PC-3 (cell line): ENCODE results near the gene ADAMTSL1. TPM values are rescaled to one million over a fixed set of nuclear protein-coding genes. Genes with fewer than 3 reads are reported as not detected.
A peak's percentile ranks its signal among the peaks of the same experiment; 100 is the strongest.

Source experiments
- ATAC-seq: fragments of 200-7000 bp; cut with Tn5 transposase; 2 replicates; pipeline ENCODE4 v1.9.1; 2020; ENCODE audit warnings: mild to moderate bottlenecking, moderate library complexity
- BruUV-seq: library from RNA; stranded (reverse); fragments of 400-500 nt; replicated peaks from 2 replicates; lab custom pipeline; 2021; lab: Mats Ljungman, UMichigan
- CTCF ChIA-PET: fragments of 300-600 bp; sonication (Branson Sonifier 250); formaldehyde crosslinking; loops from one replicate; lab custom pipeline; 2022; ENCODE audit warnings: antibody characterized with exemption; lab: Charles Lee
- POLR2A ChIA-PET: fragments of 300-600 bp; sonication (Branson Sonifier 250); formaldehyde crosslinking; loops from one replicate; lab custom pipeline; 2022; ENCODE audit warnings: antibody characterized with exemption; ENCODE audit not compliant: unreplicated experiment; lab: Charles Lee
- DNase-seq: peaks from one replicate; pipeline ENCODE4 v3.0.0-alpha.2; 2015
- H2AFZ ChIP-seq: fragments of 300-600 bp; sonication (generic); 2 replicates; pipeline ENCODE4 v1.6.0; 2016; ENCODE audit warnings: antibody characterized with exemption, low read length
- H3F3A ChIP-seq: fragments of 300-600 bp; sonication (generic); one replicate; pipeline ENCODE4 v1.6.0; 2017; ENCODE audit warnings: antibody characterized with exemption, low read length, control low read depth, mild to moderate bottlenecking; ENCODE audit not compliant: unreplicated experiment
- H3K27ac ChIP-seq: fragments of 300-600 bp; sonication (generic); 2 replicates; pipeline ENCODE4 v1.5.1; 2016; ENCODE audit warnings: mild to moderate bottlenecking, low read length
- H3K27me3 ChIP-seq: fragments of 300-600 bp; sonication (generic); 2 replicates; pipeline ENCODE4 v1.6.1; 2016; ENCODE audit warnings: low read length, mixed read lengths
- H3K36me3 ChIP-seq: fragments of 300-600 bp; sonication (generic); 2 replicates; pipeline ENCODE4 v1.6.1; 2016; ENCODE audit warnings: low read depth, mixed run types, low read length, mixed read lengths
- H3K4me1 ChIP-seq: fragments of 300-600 bp; sonication (generic); 2 replicates; pipeline ENCODE4 v1.5.1; 2016; ENCODE audit warnings: low read length; ENCODE audit not compliant: insufficient read depth
- H3K4me2 ChIP-seq: fragments of 300-600 bp; sonication (generic); 2 replicates; pipeline ENCODE4 v1.6.0; 2016; ENCODE audit warnings: low read length
- H3K4me3 ChIP-seq: fragments of 300-600 bp; sonication (generic); 2 replicates; pipeline ENCODE4 v1.5.1; 2016; ENCODE audit warnings: mild to moderate bottlenecking, low read length, mixed read lengths
- H3K79me2 ChIP-seq: fragments of 300-600 bp; sonication (generic); 2 replicates; pipeline ENCODE4 v1.6.1; 2017; ENCODE audit warnings: low read length, mixed read lengths
- H3K9ac ChIP-seq: fragments of 300-600 bp; sonication (generic); 2 replicates; pipeline ENCODE4 v1.6.0; 2016; ENCODE audit warnings: mild to moderate bottlenecking, low read length
- H3K9me2 ChIP-seq: fragments of 300-600 bp; sonication (generic); replicated peaks from 2 replicates; pipeline ENCODE4 v1.6.1; 2016; ENCODE audit warnings: mixed run types, low read length, mixed read lengths
- H3K9me3 ChIP-seq: fragments of 300-600 bp; sonication (generic); 2 replicates; pipeline ENCODE4 v1.6.1; 2016; ENCODE audit warnings: low read length, mixed read lengths
- H4K20me1 ChIP-seq: fragments of 300-600 bp; sonication (generic); 2 replicates; pipeline ENCODE4 v1.6.1; 2016; ENCODE audit warnings: low read length, mixed read lengths
- CTCF ChIP-seq: fragments of 300-600 bp; sonication (generic); conservative IDR thresholded peaks from 2 replicates; pipeline ENCODE4 v1.5.1; 2017; ENCODE audit warnings: antibody characterized with exemption, low read depth, mild to moderate bottlenecking, low read length
- EZH2 ChIP-seq: fragments of 300-600 bp; sonication (generic); IDR thresholded peaks from one replicate; pipeline ENCODE4 v1.6.1; 2017; ENCODE audit warnings: antibody characterized with exemption, mild to moderate bottlenecking, low read length; ENCODE audit not compliant: unreplicated experiment
- EZH2phosphoT487 ChIP-seq: fragments of 300-600 bp; sonication (generic); IDR thresholded peaks from 2 replicates; pipeline ENCODE4 v1.6.1; 2018; ENCODE audit warnings: mild to moderate bottlenecking, antibody characterized with exemption, low read length, borderline replicate concordance
- intact Hi-C: fragments of 100-400 bp; cut with micrococcal nuclease; formaldehyde crosslinking; loops from 2 replicates; pipeline ENCODE4 v1.9.0; 2023
- total RNA-seq: library from RNA; depleted of rRNA; stranded (reverse); fragments of >200 nt; gene quantifications from 2 replicates; pipeline ENCODE4 v1.2.3, GENCODE V29; 2014

ADAMTSL1 gene
- total RNA-seq, 1 experiment from 2014 or later = 0.26 TPM

- Histone ChIP-seq H3K4me3 (no peak overlapping the region), H4K20me1 (no peaks in the 10 kb centered on the region), H3K36me3 (no peaks in the 10 kb centered on the region), H3F3A (no peaks in the 10 kb centered on the region), H3K27ac (no peak overlapping the region), H3K9ac (no peak overlapping the region), H3K9me3 (no peaks in the 10 kb centered on the region), H3K27me3 (no peaks in the 10 kb centered on the region), H3K9me2 (no peaks in the 10 kb centered on the region), H3K79me2 (no peaks in the 10 kb centered on the region), H3K4me1 (no peaks in the 10 kb centered on the region), H2AFZ (no peak overlapping the region), H3K4me2 (no peak overlapping the region)
- BruUV-seq = no TSS peak
- ChIA-PET POLR2A (no interaction called here), CTCF (no interaction called here)
- TF ChIP-seq CTCF (no peak), EZH2phosphoT487 (no peak), EZH2 (no peak)
- no peak for ATAC-seq
- intact Hi-C loops = no loop called here
- DNase-seq = no peak
Measured at GRCh38 chr9:18877984-18878383, 404.0 kb downstream of the ADAMTSL1 start.

DNA sequence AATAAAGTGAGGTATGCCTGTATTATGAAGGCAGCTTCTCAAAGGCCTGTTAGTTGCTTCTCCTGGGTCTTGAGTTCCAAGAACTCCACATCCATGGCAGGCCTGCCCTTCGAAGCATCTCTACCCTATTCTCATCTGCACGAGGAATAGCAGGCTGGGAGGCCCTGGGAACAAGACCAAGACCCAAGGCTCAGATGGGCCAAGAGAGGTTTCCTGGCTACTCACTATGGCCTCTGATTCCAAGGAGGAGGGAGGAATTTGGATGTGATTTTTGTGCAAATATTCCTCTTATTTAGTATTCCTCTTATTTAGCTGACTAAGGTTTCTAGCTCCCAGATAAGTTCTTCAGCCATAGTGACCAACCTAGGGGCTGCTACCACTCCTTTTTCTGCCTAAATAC, 407.8 kb downstream of the ADAMTSL1 start:
- BruUV-seq = no TSS peak
- H3K27ac ChIP-seq = no peak overlapping the region
- ChIA-PET POLR2A (no interaction called here), CTCF (no interaction called here)
- H3K9me3 ChIP-seq = no peaks in the 10 kb centered on the region
- intact Hi-C loops = no loop called here
- H3K9ac ChIP-seq = no peak overlapping the region
- DNase-seq (no peak), ATAC-seq (no peak)
- no peaks in the 10 kb centered on the region for H3K36me3 ChIP-seq
- H3K4me1 ChIP-seq = no peaks in the 10 kb centered on the region
- no peak overlapping the region for H3K4me2 ChIP-seq
- no peaks in the 10 kb centered on the region for H3K9me2 ChIP-seq
- no peak overlapping the region for H3K4me3 ChIP-seq
- H2AFZ ChIP-seq = no peak overlapping the region
- H3K27me3 ChIP-seq = no peaks in the 10 kb centered on the region
- H3K79me2 ChIP-seq = no peaks in the 10 kb centered on the region
- no peaks in the 10 kb centered on the region for H3F3A ChIP-seq
- no peaks in the 10 kb centered on the region for H4K20me1 ChIP-seq
- TF ChIP-seq CTCF = no peak
- no peak for TF ChIP-seq EZH2phosphoT487
- TF ChIP-seq EZH2 = no peak

DNA sequence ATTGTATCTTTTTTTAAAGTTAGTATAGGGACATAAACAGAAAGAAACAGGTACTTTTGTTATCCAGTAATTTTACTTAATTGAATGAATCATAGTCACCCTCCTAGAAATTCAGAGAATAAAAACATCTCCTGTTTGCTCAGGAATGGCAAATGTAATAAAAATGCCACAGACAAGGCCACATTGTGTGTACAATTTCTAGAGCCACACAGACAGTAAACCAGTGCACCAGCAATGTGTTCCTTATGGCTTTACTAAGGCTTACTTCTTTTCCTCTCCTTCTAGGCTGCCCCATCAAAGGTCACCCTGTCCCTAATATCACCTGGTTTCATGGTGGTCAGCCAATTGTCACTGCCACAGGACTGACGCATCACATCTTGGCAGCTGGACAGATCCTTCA, 413.6 kb downstream of the ADAMTSL1 start:
- ChIA-PET POLR2A (no interaction called here), CTCF (no interaction called here)
- no peaks in the 10 kb centered on the region for H3F3A ChIP-seq
- peaks cover 12% of the 10 kb centered on the region for H3K4me1 ChIP-seq
- TF ChIP-seq EZH2 (no peak), CTCF (no peak), EZH2phosphoT487 (no peak)
- no peaks in the 10 kb centered on the region for H3K9me2 ChIP-seq
- no peaks in the 10 kb centered on the region for H3K27me3 ChIP-seq
- no peaks in the 10 kb centered on the region for H3K79me2 ChIP-seq
- no peak overlapping the region for H3K4me2 ChIP-seq
- DNase-seq = peak; percentile 15
- no peaks in the 10 kb centered on the region for H3K9me3 ChIP-seq
- no peaks in the 10 kb centered on the region for H4K20me1 ChIP-seq
- no peak overlapping the region for H3K4me3 ChIP-seq
- no peaks in the 10 kb centered on the region for H3K36me3 ChIP-seq
- no peak overlapping the region for H2AFZ ChIP-seq
- ATAC-seq = peak; percentile 60
- H3K9ac ChIP-seq = no peak overlapping the region
- intact Hi-C loops = no loop called here
- no TSS peak for BruUV-seq
- H3K27ac ChIP-seq = no peak overlapping the region
